GM08714 (cell line): ENCODE measurements around the gene DEPDC5.
"Not testable (repeated sequence)": the region's sequence is repeated elsewhere in the genome, so short reads cannot be mapped to it uniquely, and the experiment has no call there.

ENCODE experiments used
- H3K4me3 ChIP-seq: fragments of 200-500 bp; sonication (Bioruptor generic); 2 replicates; pipeline ENCODE4 v1.5.1; 2014; ENCODE audit warnings: mild to moderate bottlenecking, low read length, inconsistent platforms
- ZNF274 ChIP-seq: IDR thresholded peaks from 2 replicates; pipeline ENCODE4 v1.6.1; 2012; ENCODE audit warnings: mild to moderate bottlenecking, low read depth, low read length

Gene DEPDC5

GRCh38 chr22:31738566-31738965 is 15.3 kb upstream of the DEPDC5 start:
- no peak overlapping the region for H3K4me3 ChIP-seq
- TF ChIP-seq ZNF274: no peak

GRCh38 chr22:31739795-31740201 is 14.0 kb upstream of the DEPDC5 start:
- no peak overlapping the region for H3K4me3 ChIP-seq
- TF ChIP-seq ZNF274: no peak

- H3K4me3 ChIP-seq: not testable (repeated sequence)
Measured at GRCh38 chr22:31740314-31740713, 13.5 kb upstream of the DEPDC5 start.

GRCh38 chr22:31742115-31742514 is 11.7 kb upstream of the DEPDC5 start:
- TF ChIP-seq ZNF274: no peak
- H3K4me3 ChIP-seq: no peak overlapping the region

GRCh38 chr22:31742682-31743081 is 11.1 kb upstream of the DEPDC5 start:
- no peak overlapping the region for H3K4me3 ChIP-seq
- TF ChIP-seq ZNF274: no peak

- H3K4me3 ChIP-seq: no peak overlapping the region
- TF ChIP-seq ZNF274: no peak
Measured at GRCh38 chr22:31743871-31744270, 9.9 kb upstream of the DEPDC5 start.

- H3K4me3 ChIP-seq: no peak overlapping the region
- TF ChIP-seq ZNF274: no peak
Measured at GRCh38 chr22:31747441-31747840, 6.4 kb upstream of the DEPDC5 start.

- peak overlapping the region; percentile 98 for H3K4me3 ChIP-seq
- no peak for TF ChIP-seq ZNF274
Measured at GRCh38 chr22:31748490-31748889, 5.3 kb upstream of the DEPDC5 start.

GRCh38 chr22:31749636-31750364 is 4.0 kb upstream of the DEPDC5 start, which contains the start of gene PRR14L:
PRR14L (minus strand) TSS chr22:31750132; CDS start chr22:31738860, 11,272 bp downstream.
- no peak for TF ChIP-seq ZNF274
- H3K4me3 ChIP-seq: peak within 1 kb of the TSS; percentile 98

- no peak for TF ChIP-seq ZNF274
- peak overlapping the region; percentile 29; the same call in 1 of the 2 replicates for H3K4me3 ChIP-seq
Measured at GRCh38 chr22:31750365-31751284, 3.2 kb upstream of the DEPDC5 start.

- no peak for TF ChIP-seq ZNF274
- no peak overlapping the region for H3K4me3 ChIP-seq
Measured at GRCh38 chr22:31752096-31752847, 1.5 kb upstream of the DEPDC5 start.

GRCh38 chr22:31753005-31753633 is 700 bp upstream of the DEPDC5 start:
- H3K4me3 ChIP-seq: peak overlapping the region; percentile 70; the same call in 1 of the 2 replicates
- no peak for TF ChIP-seq ZNF274

- peak overlapping the region; percentile 98 for H3K4me3 ChIP-seq
- no peak for TF ChIP-seq ZNF274
Measured at GRCh38 chr22:31754813-31755212, 994 bp downstream of the DEPDC5 start.

- H3K4me3 ChIP-seq: no peak overlapping the region
- no peak for TF ChIP-seq ZNF274
Measured at GRCh38 chr22:31757265-31757664, 3.4 kb downstream of the DEPDC5 start.

- not testable (repeated sequence) for H3K4me3 ChIP-seq
Measured at GRCh38 chr22:31758860-31759259, 5.0 kb downstream of the DEPDC5 start.
